Fibroblast of lung (primary cell): ENCODE data around the gene GDF7. TPM values are rescaled to one million over a fixed set of nuclear protein-coding genes. Genes with fewer than 3 reads are reported as not detected.

Experiments
- DNase-seq, 2 donors: peaks; one replicate each; pipeline versions ENCODE4 v3.0.0 to v3.0.0-alpha.2; 2010; ENCODE audit warnings: low read depth in 2 of 2
- H2AFZ ChIP-seq: 2 replicates; pipeline ENCODE4 v1.5.1; 2012; ENCODE audit warnings: low read length, control low read depth, inconsistent platforms
- H3K27ac ChIP-seq: 2 replicates; pipeline ENCODE4 v1.5.1; 2011; ENCODE audit warnings: low read length, control low read depth; ENCODE audit not compliant: insufficient read depth
- H3K27me3 ChIP-seq: 2 replicates; pipeline ENCODE4 v1.5.1; 2011; ENCODE audit warnings: mild to moderate bottlenecking, low read length; ENCODE audit not compliant: control insufficient read depth, insufficient read depth
- H3K36me3 ChIP-seq: 2 replicates; pipeline ENCODE4 v1.5.1; 2011; ENCODE audit warnings: low read length; ENCODE audit not compliant: control insufficient read depth, insufficient read depth
- H3K4me1 ChIP-seq: 2 replicates; pipeline ENCODE4 v1.5.1; 2011; ENCODE audit warnings: low read length; ENCODE audit not compliant: control insufficient read depth, insufficient read depth; ENCODE audit errors: extremely low read depth
- H3K4me2 ChIP-seq: 2 replicates; pipeline ENCODE4 v1.5.1; 2011; ENCODE audit warnings: low read length, control low read depth; ENCODE audit not compliant: insufficient read depth; ENCODE audit errors: extremely low read depth
- H3K4me3 ChIP-seq, 4 experiments: fragments of 200-600 bp in 1 of 4; sonication (generic) in 1 of 4; replicated peaks in 1 of 4; 2 replicates each; pipeline ENCODE4 v1.5.1; 2011 to 2016; ENCODE audit warnings: low read length in 4 of 4, low read depth in 3 of 4, mild to moderate bottlenecking in 3 of 4, control low read depth in 2 of 4, inconsistent platforms in 1 of 4, mixed read lengths in 1 of 4; ENCODE audit not compliant: insufficient read depth in 1 of 4; ENCODE audit errors: control extremely low read depth in 1 of 4
- H3K79me2 ChIP-seq: 2 replicates; pipeline ENCODE4 v1.5.1; 2012; ENCODE audit warnings: mild to moderate bottlenecking, low read length, inconsistent platforms; ENCODE audit not compliant: control insufficient read depth, insufficient read depth
- H3K9ac ChIP-seq: 2 replicates; pipeline ENCODE4 v1.5.1; 2011; ENCODE audit warnings: mild to moderate bottlenecking, low read length, control low read depth; ENCODE audit not compliant: insufficient read depth
- H3K9me3 ChIP-seq: 2 replicates; pipeline ENCODE4 v1.5.1; 2012; ENCODE audit warnings: low read depth, low read length; ENCODE audit not compliant: control insufficient read depth, insufficient read depth
- H4K20me1 ChIP-seq: 2 replicates; pipeline ENCODE4 v1.5.1; 2011; ENCODE audit warnings: low read length; ENCODE audit not compliant: control insufficient read depth, insufficient read depth; ENCODE audit errors: extremely low read depth
- CTCF ChIP-seq, 2 donors: IDR thresholded peaks in 1 of 2; conservative IDR thresholded peaks in 1 of 2; 1 replicate in 1 of 2; 2 replicates in 1 of 2; pipeline ENCODE4 v1.5.1; 2011 to 2012; ENCODE audit warnings: low read length in 2 of 2, control low read depth in 1 of 2, inconsistent platforms in 1 of 2, low read depth in 1 of 2, mild to moderate bottlenecking in 1 of 2
- EZH2 ChIP-seq: IDR thresholded peaks from 2 replicates; pipeline ENCODE4 v1.5.1; 2012; ENCODE audit warnings: low read length, control low read depth, mild to moderate bottlenecking; ENCODE audit errors: missing control alignments
- polyA plus RNA-seq, 2 donors: library from polyadenylated mRNA; depleted of rRNA in 1 of 2; stranded (reverse) in 1 of 2; unstranded in 1 of 2; fragments of >200 nt; gene quantifications; 2 replicates each; pipeline ENCODE4 v1.2.1, GENCODE V29; 2011 to 2012; ENCODE audit warnings: missing spikeins in 1 of 2
- total RNA-seq: library from RNA; depleted of rRNA; stranded (reverse); fragments of >200 nt; gene quantifications from 2 replicates; pipeline ENCODE4 v1.2.1, GENCODE V29; 2014

GDF7 gene
- total and polyA plus RNA-seq, 2 donors (not counting 1 experiment from before 2014, with no cell fraction given) = 0.33 TPM; not detected in 1

GRCh38 chr2:20667531-20668401 lies 822 bp downstream of the GDF7 start:
- Histone ChIP-seq H3K79me2 (no peaks in the 10 kb centered on the region), H4K20me1 (no peaks in the 10 kb centered on the region), H3K27ac (no peak overlapping the region), H3K9me3 (no peaks in the 10 kb centered on the region), H2AFZ (no peak overlapping the region), H3K27me3 (peaks cover 90% of the 10 kb centered on the region), H3K9ac (no peak overlapping the region), H3K4me1 (no peaks in the 10 kb centered on the region), H3K4me3 (no peak overlapping the region), H3K4me2 (peak overlapping the region; percentile 64), H3K36me3 (no peaks in the 10 kb centered on the region)
- TF ChIP-seq EZH2 (peak; percentile 87), CTCF (conservative IDR thresholded peaks at IDR 0.05 in 1 of 2, IDR thresholded peaks at IDR 0.05 in 1 of 2; ENCODE audit: low read depth in 1 of 2, low read length in 2 of 2) (no peak)
- no peak for DNase-seq

- Histone ChIP-seq H3K27ac (no peak overlapping the region), H3K27me3 (peaks cover 84% of the 10 kb centered on the region), H3K36me3 (no peaks in the 10 kb centered on the region)
Observed at GRCh38 chr2:20668451-20668850, 1.5 kb downstream of the GDF7 start.

More at GRCh38 chr2:20668451-20668850, 1.5 kb downstream of the GDF7 start:
- H2AFZ ChIP-seq = no peak overlapping the region
- no peaks in the 10 kb centered on the region for H3K9me3 ChIP-seq
- no peak overlapping the region for H3K4me2 ChIP-seq
- TF ChIP-seq EZH2 (peak; percentile 3), CTCF (conservative IDR thresholded peaks at IDR 0.05 in 1 of 2, IDR thresholded peaks at IDR 0.05 in 1 of 2; ENCODE audit: low read depth in 1 of 2, low read length in 2 of 2) (no peak)
- no peaks in the 10 kb centered on the region for H3K79me2 ChIP-seq
- H4K20me1 ChIP-seq = no peaks in the 10 kb centered on the region
- DNase-seq = no peak
- H3K9ac ChIP-seq = no peak overlapping the region
- no peaks in the 10 kb centered on the region for H3K4me1 ChIP-seq
- no peak overlapping the region for H3K4me3 ChIP-seq
